T47D (cell line): ENCODE measurements around the gene POC1A.
A peak's percentile ranks its signal among the peaks of the same experiment; 100 is the strongest.
"Not testable (repeated sequence)": the region's sequence is repeated elsewhere in the genome, so short reads cannot be mapped to it uniquely, and the experiment has no call there.

Source experiments
- DNase-seq, 2 experiments: peaks; one replicate each; pipeline versions ENCODE4 v3.0.0 to v3.0.0-alpha.2; 2011 to 2012; ENCODE audit warnings: low read depth in 1 of 2, low spot score in 1 of 2
- JUND ChIP-seq: IDR thresholded peaks from 2 replicates; pipeline ENCODE4 v1.6.1; 2012; ENCODE audit warnings: low read depth
- in situ Hi-C: cut with HindIII; loops from 2 replicates; pipeline ENCODE4 v1.10.0; 2016; ENCODE audit warnings: low sequenced_read_pairs, low pct_unique_long_range_greater_than_20kb

POC1A gene

GRCh38 chr3:52177701-52178042, 23.4 kb upstream of the POC1A start:
- in situ Hi-C loops = no loop called here
- TF ChIP-seq JUND = no peak
- DNase-seq = peak in 1 of 2 experiments; percentile 23

GRCh38 chr3:52176951-52177700, 22.9 kb upstream of the POC1A start:
- no peak for TF ChIP-seq JUND

GRCh38 chr3:52176180-52176752, 22.0 kb upstream of the POC1A start:
- TF ChIP-seq JUND = no peak
- in situ Hi-C loops = no loop called here
- DNase-seq = no peak

More at GRCh38 chr3:52176951-52177700, 22.9 kb upstream of the POC1A start:
- in situ Hi-C loops = no loop called here
- DNase-seq = no peak

GRCh38 chr3:52175416-52176179, 21.4 kb upstream of the POC1A start:
- in situ Hi-C loops = no loop called here
- DNase-seq = no peak
- no peak for TF ChIP-seq JUND

DNA sequence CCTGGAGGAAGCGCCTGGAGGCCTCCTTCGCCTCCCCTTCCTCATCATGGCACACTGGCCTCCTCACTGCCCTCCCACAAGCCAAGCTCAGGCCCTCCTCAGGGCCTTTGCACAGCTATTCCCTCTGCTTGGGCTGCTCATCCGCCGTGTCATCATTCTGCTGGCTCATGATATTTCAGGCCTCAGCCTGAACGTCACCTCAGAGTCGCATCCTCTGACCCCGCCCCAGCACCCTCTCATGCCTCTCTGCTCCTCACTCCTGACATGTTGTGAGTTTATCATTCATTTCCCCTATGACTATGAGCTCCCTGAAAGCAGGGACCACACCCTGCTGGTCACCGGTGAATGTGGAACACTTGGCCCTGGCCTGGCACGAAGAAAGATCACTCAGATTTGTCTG, 20.7 kb upstream of the POC1A start:
- DNase-seq = no peak
- no peak for TF ChIP-seq JUND
- in situ Hi-C loops = no loop called here

GRCh38 chr3:52173101-52173500, 18.9 kb upstream of the POC1A start:
- in situ Hi-C loops = no loop called here
- no peak for DNase-seq
- no peak for TF ChIP-seq JUND

GRCh38 chr3:52172262-52172757, 18.1 kb upstream of the POC1A start:
- no peak for DNase-seq
- in situ Hi-C loops = no loop called here
- no peak for TF ChIP-seq JUND

GRCh38 chr3:52171514-52172261, 17.5 kb upstream of the POC1A start:
- DNase-seq = no peak
- in situ Hi-C loops = no loop called here
- no peak for TF ChIP-seq JUND

DNA sequence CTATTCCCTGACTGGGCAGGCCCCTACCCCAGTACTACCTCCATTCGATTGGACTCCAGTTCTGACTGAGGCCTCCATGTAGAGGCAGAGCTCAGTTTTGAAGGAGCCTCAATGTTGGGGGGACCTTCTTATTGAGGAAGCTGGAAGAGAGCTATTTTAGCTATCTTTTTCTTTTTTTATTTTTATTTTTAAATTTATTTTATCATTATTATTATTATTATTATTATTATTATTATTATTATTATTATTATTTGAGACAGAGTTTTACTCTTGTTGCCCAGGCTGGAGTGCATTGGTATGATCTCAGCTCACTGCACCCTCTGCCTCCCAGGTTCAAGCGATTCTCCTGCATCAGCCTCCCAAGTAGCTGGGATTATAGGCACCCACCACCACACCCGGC, 16.0 kb upstream of the POC1A start:
- DNase-seq, in situ Hi-C loops: not testable (repeated sequence)

DNA sequence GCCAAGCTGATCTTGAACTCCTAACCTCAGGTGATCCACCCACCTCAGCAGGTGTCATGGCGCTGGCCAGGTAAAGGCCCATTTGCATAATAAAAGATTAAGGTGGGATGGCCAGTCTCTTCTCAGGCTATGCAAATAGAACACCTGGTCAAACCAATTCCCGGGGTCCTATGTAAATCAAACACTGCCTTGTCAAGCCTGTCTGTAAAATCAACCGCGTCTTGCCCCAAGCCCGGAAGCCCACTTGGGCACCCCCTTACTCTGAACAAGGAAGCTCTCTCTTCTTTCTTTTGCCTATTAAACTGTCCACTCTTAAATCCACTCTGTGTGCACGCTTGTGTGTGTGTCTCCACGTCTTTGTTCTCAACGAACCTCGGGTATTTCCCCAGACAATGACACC, 13.0 kb upstream of the POC1A start:
- no peak for DNase-seq
- in situ Hi-C loops = no loop called here
- no peak for TF ChIP-seq JUND

GRCh38 chr3:52162250-52162872, 8.1 kb upstream of the POC1A start:
- no peak for DNase-seq
- in situ Hi-C loops = no loop called here
- TF ChIP-seq JUND = no peak

DNA sequence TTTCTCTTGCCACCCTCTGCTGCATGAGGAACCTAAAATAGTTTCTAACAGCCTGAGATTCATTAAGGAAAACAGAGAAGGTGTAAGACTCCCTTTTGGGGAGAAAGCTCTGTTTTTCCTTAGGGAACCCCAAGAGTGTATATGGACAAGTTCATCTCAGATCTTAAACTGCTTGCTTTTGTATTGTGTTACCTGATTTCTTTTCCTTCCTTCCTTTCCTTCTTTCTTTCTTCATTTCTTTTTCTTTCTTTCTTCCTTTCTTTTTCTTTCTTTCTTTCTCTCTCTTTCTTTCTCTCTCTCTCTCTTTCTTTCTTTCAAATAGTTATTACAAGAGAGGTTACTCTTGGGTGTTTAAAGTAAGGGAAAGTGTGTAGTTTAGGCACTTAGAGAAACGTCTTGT, 5.3 kb upstream of the POC1A start:
- no peak for TF ChIP-seq JUND
- in situ Hi-C loops = no loop called here
- DNase-seq = no peak
